NCI-H748 (cell line): ENCODE results near the gene DNAH6.

Source experiments
- DNase-seq: peaks from one replicate; lab custom pipeline; 2025; ENCODE audit not compliant: unreplicated experiment; lab: John Stamatoyannopoulos, UW

Gene DNAH6

DNA sequence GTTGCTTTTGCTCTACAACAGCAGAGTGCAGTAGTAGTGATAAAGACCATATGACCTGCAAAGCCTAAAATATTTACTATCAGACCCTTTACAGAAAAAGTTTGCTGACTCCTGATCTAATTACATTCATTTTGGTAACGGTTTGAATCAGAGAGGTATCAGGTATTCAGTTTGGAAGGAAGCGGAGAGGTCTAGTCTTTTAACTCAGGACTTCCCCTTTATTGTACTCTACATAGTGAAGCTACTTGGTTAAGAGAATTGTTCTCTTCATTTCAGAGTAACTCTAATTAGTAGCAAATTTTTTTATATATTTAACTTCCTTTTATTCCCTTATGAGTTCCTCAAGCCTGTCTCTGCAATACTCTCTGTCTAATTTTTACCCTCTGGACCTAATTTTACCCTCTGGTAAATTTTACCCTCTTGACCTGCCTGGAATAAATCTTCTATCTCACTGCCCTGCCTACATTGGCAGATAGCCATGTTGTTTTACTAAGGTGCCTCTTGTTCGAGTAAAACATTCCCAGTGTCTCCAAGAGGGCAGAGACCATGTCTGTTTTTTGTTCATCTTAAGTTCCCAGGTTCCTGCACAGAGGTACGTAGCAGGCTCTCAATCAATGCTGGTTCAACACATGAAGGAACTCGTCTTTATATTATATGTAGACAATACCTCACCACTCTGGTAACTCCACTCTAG is 170.6 kb downstream of the DNAH6 start:
- no peak for DNase-seq

DNA sequence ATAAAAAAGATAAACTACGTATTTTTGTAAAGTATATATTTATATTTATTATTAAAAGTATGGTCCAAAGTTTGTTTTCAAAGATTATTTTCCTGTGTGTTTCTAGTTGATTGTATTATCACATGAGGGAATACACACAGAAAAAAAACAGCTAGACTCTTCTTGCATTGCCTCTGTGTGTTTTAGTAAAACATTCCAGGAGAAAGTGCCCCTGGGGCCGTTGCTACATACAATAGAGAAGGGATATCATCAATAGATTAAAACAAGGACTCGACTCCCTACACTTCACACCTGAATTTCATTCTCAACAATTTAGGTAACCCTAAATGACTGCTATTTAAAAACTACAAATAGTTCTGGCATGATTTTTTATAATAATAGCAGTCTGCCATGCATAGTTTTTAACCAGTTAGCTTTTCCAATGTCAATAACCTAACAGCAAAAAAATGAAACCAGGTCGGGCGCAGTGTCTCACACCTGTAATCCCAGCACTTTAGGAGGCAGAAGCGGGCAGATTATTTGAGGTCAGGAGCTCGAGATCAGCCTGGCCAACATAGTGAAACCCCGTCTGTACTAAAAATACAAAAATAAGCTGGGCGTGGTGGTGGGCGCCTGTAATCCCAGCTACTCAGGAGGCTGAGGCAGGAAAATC is 171.3 kb downstream of the DNAH6 start:
- DNase-seq, result no peak

DNA sequence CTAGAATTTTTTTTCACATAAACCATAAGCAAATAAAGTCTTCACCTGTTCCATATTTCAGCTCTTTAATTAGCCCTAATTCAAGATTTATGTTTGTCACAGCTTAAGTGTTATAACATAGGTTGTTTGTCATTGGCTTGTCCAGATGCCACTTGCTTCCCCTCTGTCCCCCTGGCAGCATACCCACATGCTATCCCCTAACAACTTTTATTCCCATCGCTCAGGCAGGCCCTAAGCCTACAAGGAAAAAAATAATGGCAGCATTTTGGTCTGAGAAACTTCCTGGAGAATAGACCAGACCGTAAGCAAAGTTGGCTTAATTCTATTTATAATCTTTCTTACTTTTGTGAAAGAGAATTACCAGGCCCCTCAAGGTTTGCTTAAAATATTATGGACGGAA is 173.9 kb downstream of the DNAH6 start:
- DNase-seq, result no peak

DNA sequence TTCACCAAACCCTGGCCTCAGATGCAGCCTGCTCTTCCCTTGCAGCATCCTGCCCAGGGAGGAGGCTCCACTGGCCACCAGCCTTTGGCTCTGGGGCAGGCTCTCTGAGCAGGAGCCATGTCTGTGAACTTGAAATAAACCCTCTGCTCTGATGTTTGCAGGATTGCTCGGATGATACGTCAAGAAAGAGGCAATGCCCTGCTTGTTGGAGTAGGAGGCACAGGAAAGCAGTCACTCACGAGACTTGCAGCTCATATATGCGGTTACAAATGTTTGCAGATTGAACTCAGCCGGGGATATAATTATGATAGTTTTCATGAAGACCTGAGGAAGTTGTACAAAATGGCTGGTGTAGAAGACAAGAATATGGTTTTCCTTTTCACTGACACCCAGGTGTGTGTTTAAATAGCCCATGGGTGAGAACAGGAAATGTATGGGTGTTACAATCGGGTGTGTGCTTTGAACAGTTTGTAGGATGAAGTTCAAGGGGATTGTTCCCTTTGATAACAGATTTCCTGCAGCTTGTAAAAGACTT is 177.9 kb downstream of the DNAH6 start:
- DNase-seq, result no peak

DNA sequence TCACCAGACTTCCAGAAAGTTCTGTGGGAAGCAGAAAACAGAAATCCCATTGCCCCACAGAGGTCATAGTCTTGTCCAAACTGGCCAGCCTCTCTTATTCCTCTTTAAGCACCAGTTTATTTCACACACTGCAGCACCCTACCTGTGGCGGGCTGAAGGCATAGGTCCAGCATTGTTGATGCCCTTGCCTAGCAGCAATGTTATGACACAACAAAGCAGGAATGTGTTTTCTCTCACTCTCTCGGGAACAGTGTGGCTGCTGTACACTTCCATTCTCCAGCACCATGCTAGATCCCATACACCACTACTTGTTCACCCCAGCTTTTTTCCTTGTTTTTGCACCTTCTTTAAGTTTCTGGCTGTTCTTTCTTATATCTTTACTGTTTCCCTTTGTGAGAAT is 181.6 kb downstream of the DNAH6 start:
- no peak for DNase-seq

DNA sequence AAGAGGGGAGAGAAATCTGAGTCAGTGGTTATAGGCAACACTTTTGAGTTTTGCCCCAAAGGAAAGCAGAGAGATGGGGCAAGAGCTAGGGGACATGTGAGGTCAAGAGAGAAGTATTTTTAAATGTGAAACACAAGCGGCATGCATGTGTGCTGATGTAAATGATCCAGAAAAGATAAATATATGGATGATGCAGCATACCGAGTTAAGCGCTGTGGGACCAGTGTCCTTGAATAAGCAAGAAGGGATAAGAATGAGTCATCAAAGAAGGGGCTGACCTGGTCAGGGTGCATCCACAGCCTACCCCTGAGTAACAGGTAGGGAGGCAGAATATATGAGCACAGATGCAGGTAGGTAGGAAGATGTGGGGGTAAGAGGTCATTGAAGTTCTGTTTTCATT is 183.7 kb downstream of the DNAH6 start:
- DNase-seq, result no peak

DNA sequence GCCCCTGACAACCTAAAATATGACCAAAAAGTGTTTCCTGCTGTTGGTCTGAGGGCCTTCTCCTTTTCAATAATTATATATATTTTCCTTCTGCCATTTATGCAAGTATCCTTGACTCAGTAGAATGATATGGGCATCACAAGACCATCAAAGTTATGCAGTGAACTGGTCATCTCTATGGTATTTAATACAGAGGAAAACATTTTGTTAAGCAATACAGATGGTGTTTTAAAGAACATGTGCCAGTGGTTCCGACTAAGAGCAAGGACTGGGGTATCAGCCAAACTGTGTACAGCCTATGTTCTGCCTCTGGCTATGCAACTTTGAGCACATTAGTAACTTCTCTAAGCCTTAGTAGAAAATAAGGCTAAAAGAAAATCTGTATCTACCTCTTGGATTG is 185.6 kb downstream of the DNAH6 start:
- DNase-seq, result no peak

DNA sequence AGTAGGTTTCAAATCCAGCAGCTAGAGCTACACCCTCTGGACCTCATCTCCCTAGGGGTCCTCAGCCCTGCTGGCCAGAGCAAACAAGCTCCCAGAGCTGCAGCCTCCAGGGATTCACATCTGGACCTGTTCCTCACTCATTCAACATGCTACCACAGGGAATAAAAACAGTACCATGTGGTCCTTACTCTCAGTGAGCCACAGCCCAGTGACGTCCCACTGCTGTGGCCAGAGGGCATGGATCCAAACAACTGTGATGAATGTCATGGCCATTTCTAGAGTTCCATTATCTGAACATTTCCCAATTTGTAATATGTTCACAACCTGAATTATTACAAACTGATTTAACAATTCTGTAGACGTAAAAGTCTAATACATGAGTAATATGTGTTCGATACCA is 186.6 kb downstream of the DNAH6 start:
- no peak for DNase-seq

DNA sequence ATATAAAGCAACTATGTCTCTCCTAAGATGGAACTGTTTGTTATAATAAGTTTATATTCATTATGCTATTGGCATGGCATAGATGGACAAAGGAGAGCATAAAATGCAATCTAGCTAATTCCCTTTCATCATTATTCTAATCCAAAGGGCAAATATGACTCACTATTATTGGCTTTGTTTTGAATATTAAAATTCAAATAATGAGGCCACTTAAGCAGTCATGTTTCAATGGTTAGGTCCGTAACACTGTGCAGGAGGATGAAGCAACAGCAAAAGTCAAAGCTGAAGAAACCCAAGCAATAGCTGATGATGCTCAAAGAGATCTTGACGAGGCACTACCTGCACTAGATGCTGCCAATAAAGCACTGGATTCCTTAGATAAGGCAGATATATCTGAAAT is 187.5 kb downstream of the DNAH6 start:
- no peak for DNase-seq

DNA sequence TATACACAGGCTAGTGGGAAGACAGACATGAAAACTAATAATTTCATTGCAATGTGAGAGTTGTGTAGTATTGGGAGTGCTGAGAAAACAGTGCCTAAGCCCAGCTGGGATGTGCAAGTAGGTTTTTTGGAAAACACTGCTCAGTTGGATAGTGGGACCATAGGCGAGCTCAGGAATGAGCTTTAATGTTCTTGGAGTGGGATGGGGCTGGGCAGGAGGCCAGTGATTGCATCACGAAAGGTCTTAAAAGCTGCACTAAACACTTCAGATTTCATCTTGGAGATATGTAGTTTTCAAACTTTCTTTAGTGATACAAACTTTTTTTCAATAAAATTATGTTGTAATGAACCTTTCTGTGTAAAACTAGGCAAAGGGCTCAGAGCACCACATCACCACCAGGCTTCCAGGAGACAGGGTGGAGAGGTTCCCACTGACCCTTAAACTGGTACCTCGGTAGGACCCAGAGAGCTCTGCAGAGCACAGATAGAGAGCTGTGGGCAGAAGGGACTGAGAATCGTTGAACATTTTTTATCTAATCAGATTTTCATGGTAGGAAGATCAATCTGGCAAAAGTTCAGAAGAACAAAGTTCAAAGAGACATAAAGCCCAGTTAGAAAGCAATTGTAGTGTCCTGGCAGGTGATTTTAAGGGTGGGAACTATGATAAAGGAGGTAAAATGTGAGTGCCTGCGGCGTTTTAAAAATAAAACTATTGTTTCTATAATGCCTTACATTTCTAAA is 188.4 kb downstream of the DNAH6 start:
- DNase-seq, result no peak

DNA sequence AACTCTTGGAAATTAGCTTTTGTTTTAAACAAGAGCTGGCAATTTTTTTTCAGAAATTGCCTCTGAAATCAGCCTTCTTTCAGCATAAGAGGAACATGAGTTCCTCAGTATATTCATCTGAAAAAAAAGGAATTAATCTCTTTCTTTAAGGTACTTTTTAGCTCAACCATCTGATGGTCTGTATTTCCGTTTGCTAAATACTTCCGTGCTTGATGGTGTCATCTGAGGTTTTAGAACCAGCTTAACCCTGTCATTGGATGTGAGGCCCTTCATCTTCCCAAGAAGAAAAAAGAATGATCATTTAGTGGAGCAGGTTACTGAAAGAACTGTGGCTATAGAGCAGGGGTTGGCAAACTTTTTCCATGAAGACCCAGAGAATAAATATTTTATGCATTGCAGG is 189.6 kb downstream of the DNAH6 start:
- DNase-seq, result no peak

DNA sequence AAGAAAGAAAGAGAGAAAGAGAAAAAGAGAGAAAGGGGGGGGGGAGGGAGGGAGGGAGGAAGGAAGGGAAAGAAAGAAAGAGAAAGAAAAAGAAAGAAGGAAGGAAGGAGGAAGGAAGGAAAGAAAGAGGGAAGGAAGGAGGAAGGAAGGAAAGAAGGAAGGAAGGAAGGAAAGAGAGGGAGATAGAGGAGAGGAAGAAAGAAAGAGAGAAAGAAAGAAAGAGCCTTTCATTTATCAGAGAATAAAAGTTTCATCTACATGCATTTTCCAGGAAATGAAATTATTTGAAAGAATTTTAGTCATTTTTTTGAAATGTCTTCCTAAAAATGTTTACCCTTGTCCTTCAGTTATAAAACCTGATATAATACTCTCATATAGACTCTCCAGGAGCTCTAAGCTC is 192.1 kb downstream of the DNAH6 start:
- DNase-seq, result no peak

DNA sequence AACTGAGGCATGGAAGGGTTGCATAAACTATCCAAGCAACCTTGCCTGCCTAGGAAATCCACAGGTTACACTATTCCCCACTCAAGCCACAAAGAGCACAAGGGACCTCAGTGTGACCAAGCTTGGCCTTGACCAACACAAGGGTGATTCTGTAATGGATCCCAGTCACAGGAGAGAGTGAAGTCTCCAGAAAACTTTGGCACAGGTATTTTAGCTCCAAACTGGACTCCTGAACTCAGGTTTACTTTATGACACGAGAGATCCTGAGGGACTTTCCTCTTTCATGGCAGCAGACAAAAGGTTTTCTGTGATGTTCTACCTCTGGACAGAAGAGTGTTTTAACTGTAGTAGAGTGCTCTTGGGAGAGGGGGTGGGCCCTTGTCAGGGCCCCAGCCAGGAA is 195.4 kb downstream of the DNAH6 start:
- DNase-seq, result no peak

DNA sequence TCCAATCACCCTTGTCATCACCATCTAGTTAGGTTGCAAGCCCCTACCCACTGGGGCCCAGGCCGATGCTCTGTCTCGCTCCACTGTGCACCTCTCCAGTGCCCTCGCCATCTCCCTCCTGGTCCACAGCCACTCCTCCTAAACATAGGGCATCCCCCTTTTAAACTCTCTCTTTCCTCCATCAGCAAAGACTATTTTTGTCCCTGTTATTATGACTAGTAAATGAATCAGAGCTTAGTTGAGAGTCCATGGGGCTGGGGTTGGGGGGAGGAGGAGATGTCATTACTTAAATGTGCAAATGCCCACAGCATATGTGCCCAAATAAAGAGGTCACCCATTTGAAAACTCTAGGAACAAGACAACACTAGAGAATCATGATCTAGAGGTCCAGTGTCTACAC is 197.1 kb downstream of the DNAH6 start:
- no peak for DNase-seq

DNA sequence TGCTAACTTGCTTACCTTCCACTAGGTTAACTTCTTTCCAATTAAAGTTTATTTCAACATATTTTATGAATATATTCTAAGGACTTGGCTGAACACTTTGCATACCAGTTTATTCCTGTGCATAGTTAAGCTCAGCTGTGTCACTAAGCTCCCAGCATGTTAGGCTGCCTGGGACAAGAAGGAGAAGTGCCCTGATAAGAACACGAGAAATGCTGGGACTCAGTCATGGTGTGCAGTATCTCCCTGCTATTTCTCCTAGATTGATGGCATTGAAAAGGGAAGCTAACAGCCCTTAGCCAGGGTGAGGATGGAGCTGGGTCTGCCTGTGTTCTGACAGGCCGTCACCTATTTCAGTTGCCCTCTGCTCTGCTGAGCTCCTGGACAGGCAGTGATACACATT is 200.3 kb downstream of the DNAH6 start:
- DNase-seq, result no peak

DNA sequence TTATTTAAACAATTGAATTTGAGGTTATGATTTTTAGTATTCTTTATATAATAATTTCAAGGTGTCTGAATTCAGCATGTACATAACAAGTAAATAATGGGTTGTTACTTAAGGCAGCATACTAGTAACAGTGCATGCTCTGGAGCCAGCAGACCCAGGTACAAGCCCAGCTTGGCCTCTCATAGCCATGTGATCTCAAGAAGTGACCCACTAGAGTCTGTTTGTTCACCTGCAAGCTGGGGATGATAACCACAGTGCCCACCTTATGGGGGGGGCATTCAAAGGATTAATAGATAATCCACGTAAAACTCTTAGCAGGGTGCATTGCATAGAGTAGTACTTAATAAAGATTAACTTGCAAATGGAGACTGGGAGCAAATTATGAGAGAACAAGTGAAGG is 201.0 kb downstream of the DNAH6 start:
- DNase-seq, result no peak

DNA sequence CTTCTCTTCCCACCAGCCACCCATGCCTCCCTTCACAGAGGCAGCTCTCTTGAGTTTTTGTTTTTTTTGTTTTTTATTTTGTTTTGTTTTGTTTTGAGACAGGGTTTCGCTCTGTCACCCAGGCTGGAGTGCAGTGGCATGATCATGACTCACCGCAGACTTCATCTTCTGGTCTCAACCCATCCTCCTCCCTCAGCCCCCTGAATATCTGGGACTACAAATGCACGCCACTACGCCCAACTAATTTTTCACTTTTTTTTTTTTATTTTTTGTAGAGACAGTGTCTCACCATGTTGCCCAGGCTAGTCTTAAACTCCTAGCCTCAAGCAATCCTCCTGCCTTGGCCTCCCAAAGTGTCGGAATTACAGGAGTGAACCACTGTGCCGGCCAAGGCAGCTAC is 203.1 kb downstream of the DNAH6 start:
- no peak for DNase-seq

DNA sequence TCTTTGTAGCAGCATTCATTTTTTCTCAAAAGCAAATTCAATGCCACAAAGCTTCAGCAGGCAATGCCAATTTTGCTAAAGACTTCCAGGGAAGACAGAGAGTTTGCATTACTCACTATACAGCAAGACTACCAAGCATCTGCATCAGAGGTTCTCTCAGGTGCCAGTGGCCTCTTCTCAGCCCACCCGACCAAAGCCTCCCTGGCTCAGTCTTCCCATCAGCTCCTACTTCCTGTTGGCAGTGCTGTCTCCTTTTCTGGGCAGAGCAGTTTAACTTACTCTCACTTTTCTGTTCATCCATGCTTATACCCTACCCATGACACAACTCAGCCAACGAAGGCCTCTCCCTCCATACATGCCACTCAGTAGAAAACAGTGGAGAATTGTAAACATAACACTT is 207.5 kb downstream of the DNAH6 start:
- DNase-seq, result no peak

DNA sequence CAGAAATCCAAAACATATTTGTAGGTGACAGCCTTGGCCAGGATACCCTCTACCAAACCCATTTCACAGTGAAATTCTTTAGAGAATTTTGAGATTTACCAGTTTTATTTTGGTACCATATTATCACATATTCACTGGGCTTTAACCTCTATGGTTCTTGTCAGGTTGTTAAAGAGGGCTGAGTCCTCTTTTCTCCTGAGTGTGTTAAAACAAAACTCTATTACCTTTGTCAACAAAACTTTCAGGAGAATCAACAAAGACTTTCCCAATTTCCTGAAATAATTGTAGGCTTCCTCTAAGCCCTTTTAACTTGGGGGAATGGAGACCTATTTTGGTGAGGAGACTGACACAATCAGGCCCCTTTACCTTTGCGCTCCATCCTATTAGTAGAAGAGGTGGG is 209.4 kb downstream of the DNAH6 start:
- no peak for DNase-seq

DNA sequence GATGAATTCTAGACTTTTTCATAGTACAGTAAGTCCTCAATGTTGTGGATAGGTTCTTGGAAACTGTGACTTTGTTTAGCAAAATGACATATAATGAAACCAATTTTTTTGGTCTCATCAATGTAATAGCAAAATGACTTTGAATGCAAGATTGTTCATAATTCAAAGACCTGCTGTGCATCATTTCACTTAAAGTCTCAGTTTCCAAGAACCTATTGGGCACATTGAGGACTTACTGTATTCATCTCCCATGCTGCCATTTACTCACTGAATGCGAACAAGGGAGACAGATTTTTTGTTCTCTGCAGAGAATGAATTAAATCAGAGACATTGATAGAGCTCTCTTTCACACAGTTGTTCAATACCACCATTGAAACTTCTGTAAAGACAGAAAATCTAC is 211.0 kb downstream of the DNAH6 start:
- no peak for DNase-seq

DNA sequence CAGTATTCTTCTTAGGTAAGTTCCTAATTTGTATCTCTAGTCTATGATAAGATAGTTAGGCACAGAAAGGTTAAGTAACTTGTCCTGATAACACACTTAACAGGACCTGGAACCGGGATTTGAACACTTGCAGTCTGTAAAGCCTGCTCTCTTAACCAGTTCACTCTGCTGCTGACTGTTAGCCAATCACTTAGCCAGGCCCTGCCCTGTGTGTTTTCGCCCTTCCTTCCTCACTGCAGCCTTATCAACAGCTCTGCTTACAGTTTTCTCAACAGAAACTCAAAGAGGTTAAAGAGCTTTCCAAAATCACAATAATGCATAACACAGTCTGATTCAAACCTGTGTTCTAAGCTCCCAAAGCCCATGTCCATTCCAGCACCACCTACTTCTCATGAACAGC is 212.9 kb downstream of the DNAH6 start:
- DNase-seq, result no peak

DNA sequence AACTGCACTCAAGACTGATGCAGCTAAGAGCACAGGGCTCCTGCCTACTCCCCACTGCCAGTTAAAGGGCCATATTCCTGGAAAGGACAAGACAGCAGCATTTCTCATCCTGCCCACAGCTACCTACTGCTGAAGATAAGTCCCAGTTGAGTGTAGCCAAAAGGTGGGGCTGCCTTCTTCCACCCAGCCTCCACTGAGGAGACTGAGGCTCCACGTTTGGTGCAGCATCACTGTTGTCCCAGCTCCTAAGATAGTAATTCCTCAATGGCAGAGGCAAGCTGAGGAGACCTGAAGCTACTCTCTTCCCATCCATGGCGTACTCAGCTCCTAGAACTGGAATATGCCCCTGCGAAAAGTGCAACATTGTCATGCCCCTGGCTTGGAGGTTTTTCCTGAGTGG is 214.9 kb downstream of the DNAH6 start:
- no peak for DNase-seq
